CD4-positive, alpha-beta T cell (primary cell): ENCODE results near the gene TTC33. TPM values are rescaled to one million over a fixed set of nuclear protein-coding genes. Genes with fewer than 3 reads are reported as not detected.

Source experiments
- ATAC-seq: fragments of 200-7000 bp; cut with Tn5 transposase; one replicate; pipeline ENCODE4 v1.10.0; 2022; ENCODE audit warnings: mild to moderate bottlenecking; ENCODE audit not compliant: poor library complexity
- CTCF ChIA-PET: fragments of 350-600 bp; sonication (Branson Sonifier 250); formaldehyde crosslinking; loops from one replicate; lab custom pipeline; 2021; ENCODE audit warnings: antibody characterized with exemption, inconsistent platforms; lab: Charles Lee
- POLR2A ChIA-PET: fragments of 350-600 bp; sonication (Branson Sonifier 250); formaldehyde crosslinking; loops from one replicate; lab custom pipeline; 2021; ENCODE audit warnings: antibody characterized with exemption, inconsistent platforms; lab: Charles Lee
- DNase-seq, 14 experiments: peaks; one replicate each; pipeline ENCODE4 v3.0.0-alpha.2; 2013 to 2020; ENCODE audit warnings: mixed read lengths in 2 of 14
- H3K27ac ChIP-seq, 2 donors: one replicate each; pipeline versions ENCODE4 v1.5.1 to v1.7.0; 2013; ENCODE audit warnings: low read length in 2 of 2, low read depth in 1 of 2, mild to moderate bottlenecking in 1 of 2
- H3K27me3 ChIP-seq, 2 experiments: 1 replicate in 1 of 2; 2 replicates in 1 of 2; pipeline versions ENCODE4 v1.6.1 to v1.7.0; 2013; ENCODE audit warnings: low read length in 2 of 2, control low read depth in 1 of 2, mild to moderate bottlenecking in 1 of 2, moderate library complexity in 1 of 2; ENCODE audit not compliant: insufficient read depth in 2 of 2, control insufficient read depth in 1 of 2
- H3K36me3 ChIP-seq: one replicate; pipeline ENCODE4 v1.6.1; 2013; ENCODE audit warnings: low read length, control low read depth; ENCODE audit not compliant: insufficient read depth
- H3K4me1 ChIP-seq: one replicate; pipeline ENCODE4 v1.6.1; 2013; ENCODE audit warnings: low read length, control low read depth; ENCODE audit not compliant: insufficient read depth
- H3K4me3 ChIP-seq: one replicate; pipeline ENCODE4 v1.5.1; 2013; ENCODE audit warnings: mild to moderate bottlenecking, low read length, moderate library complexity
- H3K9me3 ChIP-seq, 2 experiments: 1 replicate in 1 of 2; 2 replicates in 1 of 2; pipeline versions ENCODE4 v1.6.1 to v1.7.0; 2013; ENCODE audit warnings: low read length in 2 of 2, mild to moderate bottlenecking in 2 of 2, control low read depth in 1 of 2, moderate library complexity in 1 of 2; ENCODE audit not compliant: control insufficient read depth in 1 of 2, insufficient read depth in 1 of 2
- H3K27ac Mint-ChIP-seq: one replicate; pipeline ENCODE4 v1.8.0; 2020; ENCODE audit warnings: mixed read lengths
- H3K27me3 Mint-ChIP-seq: one replicate; pipeline ENCODE4 v1.8.0; 2021; ENCODE audit warnings: mixed read lengths
- H3K36me3 Mint-ChIP-seq: one replicate; pipeline ENCODE4 v1.8.0; 2021; ENCODE audit warnings: low read depth, mixed read lengths
- H3K4me1 Mint-ChIP-seq: one replicate; pipeline ENCODE4 v1.8.0; 2021; ENCODE audit warnings: low read depth, mixed read lengths
- H3K4me3 Mint-ChIP-seq: one replicate; pipeline ENCODE4 v1.8.0; 2020; ENCODE audit warnings: mild to moderate bottlenecking, mixed read lengths
- H3K9me3 Mint-ChIP-seq: one replicate; pipeline ENCODE4 v1.8.0; 2020; ENCODE audit warnings: mixed read lengths
- intact Hi-C, 2 experiments: fragments of 100-400 bp; cut with DNase I in 1 of 2; cut with micrococcal nuclease in 1 of 2; formaldehyde crosslinking; loops; one replicate each; pipeline versions ENCODE4 v1.15.1 to v1.9.0; 2023 to 2025; cut with DNase I, micrococcal nuclease
- total RNA-seq, 174 experiments: library from RNA in 2 of 174; stranded (reverse) in 2 of 174; gene quantifications; one replicate each; pipeline ENCODE4 v1.2.3 and lab custom pipeline; 2021 to 2026
- TF ChIP-seq, protein P1 (sequence below): fragments of 200-600 bp; IDR thresholded peaks from one replicate; pipeline ENCODE4 v1.8.0; 2022; ENCODE audit warnings: antibody characterized with exemption, mild to moderate bottlenecking

TTC33 gene
- total RNA-seq, 2 experiments from 2014 or later = 8.7 to 12.0 TPM

DNA sequence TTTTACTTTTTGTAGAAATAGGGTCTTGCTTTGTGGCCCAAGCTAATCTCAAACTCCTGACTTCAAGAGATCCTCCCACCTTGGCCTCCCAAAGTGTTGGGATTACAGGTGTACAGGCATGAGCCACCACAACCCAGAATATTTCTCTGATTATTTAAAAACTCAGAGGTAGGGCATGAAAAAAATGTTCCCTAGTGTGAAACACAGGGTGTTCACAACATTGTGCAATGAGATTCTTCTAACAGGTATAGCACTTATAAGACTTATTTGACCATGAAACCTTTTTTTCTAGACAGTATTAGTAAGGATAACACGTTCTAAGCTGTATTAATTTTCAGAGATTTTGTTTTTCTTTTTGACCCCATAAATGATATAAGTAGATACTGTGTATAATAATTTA lies 89.1 kb downstream of the TTC33 start:
- Mint-ChIP-seq H3K27ac (no peak overlapping the region), H3K4me3 (no peak overlapping the region), H3K27me3 (no peaks in the 10 kb centered on the region), H3K4me1 (peaks cover 29% of the 10 kb centered on the region), H3K9me3 (no peaks in the 10 kb centered on the region), H3K36me3 (no peaks in the 10 kb centered on the region)
- intact Hi-C loops = no loop called here
- Histone ChIP-seq H3K36me3 (no peaks in the 10 kb centered on the region), H3K27ac (no peak overlapping the region), H3K9me3 (no peaks in the 10 kb centered on the region), H3K4me1 (peaks cover 14% of the 10 kb centered on the region), H3K4me3 (no peak overlapping the region), H3K27me3 (no peaks in the 10 kb centered on the region)
- no peak for ATAC-seq
- TF ChIP-seq, protein P1, sequence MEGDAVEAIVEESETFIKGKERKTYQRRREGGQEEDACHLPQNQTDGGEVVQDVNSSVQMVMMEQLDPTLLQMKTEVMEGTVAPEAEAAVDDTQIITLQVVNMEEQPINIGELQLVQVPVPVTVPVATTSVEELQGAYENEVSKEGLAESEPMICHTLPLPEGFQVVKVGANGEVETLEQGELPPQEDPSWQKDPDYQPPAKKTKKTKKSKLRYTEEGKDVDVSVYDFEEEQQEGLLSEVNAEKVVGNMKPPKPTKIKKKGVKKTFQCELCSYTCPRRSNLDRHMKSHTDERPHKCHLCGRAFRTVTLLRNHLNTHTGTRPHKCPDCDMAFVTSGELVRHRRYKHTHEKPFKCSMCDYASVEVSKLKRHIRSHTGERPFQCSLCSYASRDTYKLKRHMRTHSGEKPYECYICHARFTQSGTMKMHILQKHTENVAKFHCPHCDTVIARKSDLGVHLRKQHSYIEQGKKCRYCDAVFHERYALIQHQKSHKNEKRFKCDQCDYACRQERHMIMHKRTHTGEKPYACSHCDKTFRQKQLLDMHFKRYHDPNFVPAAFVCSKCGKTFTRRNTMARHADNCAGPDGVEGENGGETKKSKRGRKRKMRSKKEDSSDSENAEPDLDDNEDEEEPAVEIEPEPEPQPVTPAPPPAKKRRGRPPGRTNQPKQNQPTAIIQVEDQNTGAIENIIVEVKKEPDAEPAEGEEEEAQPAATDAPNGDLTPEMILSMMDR = no peak
- no peak for DNase-seq
- ChIA-PET CTCF (interaction anchor here (0.8 to 1.6 kb wide), 2 partner anchors 12 to 19 kb away, joined by 3 to 5 read pairs; no protein-coding TSS in a partner anchor), POLR2A (no interaction called here)

DNA sequence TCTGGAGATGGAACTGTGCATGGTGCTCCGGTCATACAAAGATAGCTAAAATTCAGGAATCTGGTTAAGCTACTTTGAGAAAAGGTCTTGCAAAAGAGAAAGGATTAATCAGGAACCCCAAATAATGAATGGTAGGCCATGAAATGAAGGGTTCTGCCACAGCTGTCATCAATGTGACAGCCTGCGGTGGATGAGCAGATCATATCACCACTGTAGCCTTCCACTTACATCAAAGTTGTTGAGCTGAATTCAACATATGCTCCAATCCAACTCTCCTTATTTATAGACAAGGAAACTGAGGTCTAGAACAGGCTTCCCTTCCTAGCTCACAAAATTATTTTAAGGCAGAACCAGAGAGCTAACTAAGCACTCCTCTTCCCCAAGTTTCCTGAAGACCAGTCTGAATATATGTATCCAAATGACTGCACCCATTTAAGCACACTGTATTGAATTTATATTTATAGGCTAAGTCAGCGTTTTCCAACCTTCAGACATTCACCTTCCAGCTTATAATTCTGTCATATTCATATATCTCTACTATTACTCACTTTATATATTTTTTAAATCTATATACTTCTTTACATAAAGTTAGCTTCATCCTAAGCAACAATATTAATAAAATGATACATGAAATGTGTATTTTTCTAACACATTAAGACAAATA lies 90.0 kb downstream of the TTC33 start:
- ATAC-seq (no peak), DNase-seq (no peak)
- H3K4me3 ChIP-seq = no peak overlapping the region
- Mint-ChIP-seq H3K36me3 (no peaks in the 10 kb centered on the region), H3K27me3 (no peaks in the 10 kb centered on the region), H3K4me3 (no peak overlapping the region), H3K27ac (no peak overlapping the region), H3K9me3 (no peaks in the 10 kb centered on the region), H3K4me1 (peaks cover 23% of the 10 kb centered on the region)
- ChIA-PET CTCF (interaction anchor here (0.8 to 1.6 kb wide), 2 partner anchors 11 to 20 kb away, joined by 3 to 5 read pairs; no protein-coding TSS in a partner anchor), POLR2A (interaction anchor here (0.9 kb wide), 1 partner anchor 10 kb away, joined by 3 read pairs; no protein-coding TSS in a partner anchor)
- peaks cover 11% of the 10 kb centered on the region for H3K4me1 ChIP-seq
- H3K27me3 ChIP-seq = no peaks in the 10 kb centered on the region
- TF ChIP-seq, protein P1 = no peak
- intact Hi-C loops = no loop called here
- no peaks in the 10 kb centered on the region for H3K36me3 ChIP-seq
- H3K27ac ChIP-seq = no peak overlapping the region
- H3K9me3 ChIP-seq = no peaks in the 10 kb centered on the region

DNA sequence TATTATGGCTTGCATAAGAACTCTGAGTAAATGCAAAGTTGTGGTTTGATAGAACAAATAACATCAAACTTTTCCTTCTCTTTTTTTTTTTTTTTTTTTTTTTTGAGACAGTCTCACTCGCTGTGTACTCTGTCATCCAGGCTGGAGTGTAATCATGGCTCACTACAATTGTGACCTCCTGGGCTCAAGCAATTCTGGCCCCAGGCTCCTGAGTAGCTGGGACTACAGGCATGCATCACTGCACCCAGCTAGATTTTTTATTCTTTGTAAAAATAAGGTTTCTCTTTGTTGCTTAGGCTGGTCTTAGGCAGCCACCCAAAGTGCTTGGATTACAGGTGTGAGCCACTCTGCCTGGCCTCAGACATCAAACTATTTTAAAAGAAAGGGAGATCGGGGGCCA lies 95.0 kb downstream of the TTC33 start:
- POLR2A ChIA-PET = no interaction called here
- TF ChIP-seq, protein P1 = no peak
- intact Hi-C loops = no loop called here

More for the DNA sequence above, 95.0 kb downstream of the TTC33 start:
- Mint-ChIP-seq H3K27me3 (no peaks in the 10 kb centered on the region), H3K36me3 (no peaks in the 10 kb centered on the region), H3K9me3 (no peaks in the 10 kb centered on the region), H3K4me3 (no peak overlapping the region), H3K4me1 (peaks cover 29% of the 10 kb centered on the region), H3K27ac (no peak overlapping the region)
- H3K27me3 ChIP-seq = no peaks in the 10 kb centered on the region
- no peaks in the 10 kb centered on the region for H3K9me3 ChIP-seq
- ATAC-seq (no peak), DNase-seq (no peak)
- no peaks in the 10 kb centered on the region for H3K36me3 ChIP-seq
- no peaks in the 10 kb centered on the region for H3K4me1 ChIP-seq
- no peak overlapping the region for H3K27ac ChIP-seq
- no peak overlapping the region for H3K4me3 ChIP-seq
- CTCF ChIA-PET = no interaction called here
